Testis (tissue), 2 donors: ENCODE measurements around the gene MINK1.

Source experiments
- POLR2A ChIP-seq: fragments of 450-650 bp; IDR thresholded peaks from one replicate; pipeline ENCODE4 v1.6.1; 2017; ENCODE audit warnings: antibody characterized with exemption, mild to moderate bottlenecking, moderate library complexity
- TF ChIP-seq, protein P1 (sequence below), 3 experiments: fragments of 450-650 bp in 2 of 3; fragments of 200-600 bp in 1 of 3; sonication (generic) in 1 of 3; IDR thresholded peaks; one replicate each; pipeline ENCODE4 v1.5.1; 2016 to 2019; ENCODE audit warnings: antibody characterized with exemption in 3 of 3, mild to moderate bottlenecking in 2 of 3, moderate library complexity in 1 of 3

GRCh38 chr17:4893721-4894560, 60.8 kb downstream of the MINK1 start:
- TF ChIP-seq, protein P1, sequence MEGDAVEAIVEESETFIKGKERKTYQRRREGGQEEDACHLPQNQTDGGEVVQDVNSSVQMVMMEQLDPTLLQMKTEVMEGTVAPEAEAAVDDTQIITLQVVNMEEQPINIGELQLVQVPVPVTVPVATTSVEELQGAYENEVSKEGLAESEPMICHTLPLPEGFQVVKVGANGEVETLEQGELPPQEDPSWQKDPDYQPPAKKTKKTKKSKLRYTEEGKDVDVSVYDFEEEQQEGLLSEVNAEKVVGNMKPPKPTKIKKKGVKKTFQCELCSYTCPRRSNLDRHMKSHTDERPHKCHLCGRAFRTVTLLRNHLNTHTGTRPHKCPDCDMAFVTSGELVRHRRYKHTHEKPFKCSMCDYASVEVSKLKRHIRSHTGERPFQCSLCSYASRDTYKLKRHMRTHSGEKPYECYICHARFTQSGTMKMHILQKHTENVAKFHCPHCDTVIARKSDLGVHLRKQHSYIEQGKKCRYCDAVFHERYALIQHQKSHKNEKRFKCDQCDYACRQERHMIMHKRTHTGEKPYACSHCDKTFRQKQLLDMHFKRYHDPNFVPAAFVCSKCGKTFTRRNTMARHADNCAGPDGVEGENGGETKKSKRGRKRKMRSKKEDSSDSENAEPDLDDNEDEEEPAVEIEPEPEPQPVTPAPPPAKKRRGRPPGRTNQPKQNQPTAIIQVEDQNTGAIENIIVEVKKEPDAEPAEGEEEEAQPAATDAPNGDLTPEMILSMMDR (IDR thresholded peaks at IDR 0.05), result no peak
- TF ChIP-seq POLR2A, result no peak
